Right atrium auricular region (tissue), 2 donors: ENCODE results near the gene APLF. TPM values are rescaled to one million over a fixed set of nuclear protein-coding genes. Genes with fewer than 3 reads are reported as not detected.

Experiments
- DNase-seq: peaks from one replicate; pipeline ENCODE4 v3.0.0-alpha.2; 2019; ENCODE audit warnings: low spot score
- H3K27ac ChIP-seq, 2 donors: fragments of 200-600 bp; sonication (generic); 1 replicate in 1 of 2; 2 replicates in 1 of 2; pipeline ENCODE4 v1.5.1; 2016 to 2019
- H3K27me3 ChIP-seq, 2 donors: fragments of 200-600 bp; sonication (generic); one replicate each; pipeline versions ENCODE4 v1.5.1 to v1.6.0; 2017 to 2019
- H3K36me3 ChIP-seq: fragments of 200-600 bp; sonication (generic); one replicate; pipeline ENCODE4 v1.5.1; 2016
- H3K4me1 ChIP-seq, 2 donors: fragments of 200-600 bp; sonication (generic); one replicate each; pipeline versions ENCODE4 v1.5.1 to v1.6.0; 2017 to 2019
- H3K4me3 ChIP-seq, 2 donors: fragments of 200-600 bp; sonication (generic); 1 replicate in 1 of 2; 2 replicates in 1 of 2; pipeline ENCODE4 v1.5.1; 2017 to 2019; ENCODE audit warnings: mild to moderate bottlenecking in 1 of 2, moderate library complexity in 1 of 2
- H3K9me3 ChIP-seq, 2 donors: fragments of 200-600 bp; sonication (generic); one replicate each; pipeline ENCODE4 v1.5.1; 2019
- total RNA-seq, 2 donors: library from RNA; depleted of rRNA; stranded (reverse); fragments of >200 nt; gene quantifications; one replicate each; pipeline ENCODE4 v1.1.0, GENCODE V29; 2016
- TF ChIP-seq, protein P1 (sequence below), 2 donors: fragments of 200-600 bp; sonication (generic); IDR thresholded peaks; one replicate each; pipeline ENCODE4 v1.5.1; 2019; ENCODE audit warnings: antibody characterized with exemption in 2 of 2

The APLF gene
- total RNA-seq, 2 donors from 2014 or later = 4.2 to 8.2 TPM

DNA sequence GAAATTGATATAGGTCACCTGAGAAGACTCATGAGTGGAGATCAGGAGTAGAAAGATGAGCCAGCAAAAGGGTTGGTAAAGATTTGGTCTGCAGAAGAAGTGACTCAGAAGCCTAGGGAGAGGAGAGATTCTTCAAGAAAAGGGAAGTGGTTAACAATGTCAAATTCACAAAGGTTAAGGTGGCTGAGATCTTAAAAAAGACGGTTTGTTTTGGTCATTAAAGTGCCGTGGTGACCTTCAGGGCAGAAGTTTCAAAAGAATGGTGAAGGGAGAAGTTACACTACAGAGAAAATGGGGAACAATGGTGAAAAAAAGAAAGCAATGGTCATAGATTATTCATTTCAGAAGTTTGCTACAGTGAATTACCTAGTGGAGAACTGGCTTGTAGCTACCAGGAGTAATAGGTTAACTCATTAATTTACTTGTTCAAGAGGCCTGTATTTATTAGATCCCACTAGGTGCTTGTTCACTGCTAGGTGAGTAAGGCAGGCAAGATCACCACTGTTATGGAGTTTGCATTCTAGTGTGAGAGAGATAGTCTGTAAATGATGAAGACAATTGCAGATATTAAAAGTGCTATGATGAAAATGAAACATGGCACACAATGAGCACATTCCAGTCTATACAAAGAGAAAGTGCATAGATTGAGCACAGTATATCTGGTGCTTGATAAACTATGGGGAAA lies 43.3 kb upstream of the APLF start:
- TF ChIP-seq, protein P1, sequence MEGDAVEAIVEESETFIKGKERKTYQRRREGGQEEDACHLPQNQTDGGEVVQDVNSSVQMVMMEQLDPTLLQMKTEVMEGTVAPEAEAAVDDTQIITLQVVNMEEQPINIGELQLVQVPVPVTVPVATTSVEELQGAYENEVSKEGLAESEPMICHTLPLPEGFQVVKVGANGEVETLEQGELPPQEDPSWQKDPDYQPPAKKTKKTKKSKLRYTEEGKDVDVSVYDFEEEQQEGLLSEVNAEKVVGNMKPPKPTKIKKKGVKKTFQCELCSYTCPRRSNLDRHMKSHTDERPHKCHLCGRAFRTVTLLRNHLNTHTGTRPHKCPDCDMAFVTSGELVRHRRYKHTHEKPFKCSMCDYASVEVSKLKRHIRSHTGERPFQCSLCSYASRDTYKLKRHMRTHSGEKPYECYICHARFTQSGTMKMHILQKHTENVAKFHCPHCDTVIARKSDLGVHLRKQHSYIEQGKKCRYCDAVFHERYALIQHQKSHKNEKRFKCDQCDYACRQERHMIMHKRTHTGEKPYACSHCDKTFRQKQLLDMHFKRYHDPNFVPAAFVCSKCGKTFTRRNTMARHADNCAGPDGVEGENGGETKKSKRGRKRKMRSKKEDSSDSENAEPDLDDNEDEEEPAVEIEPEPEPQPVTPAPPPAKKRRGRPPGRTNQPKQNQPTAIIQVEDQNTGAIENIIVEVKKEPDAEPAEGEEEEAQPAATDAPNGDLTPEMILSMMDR (IDR thresholded peaks at IDR 0.05) = no peak
- no peak for DNase-seq
- no peak overlapping the region for H3K4me3 ChIP-seq
- H3K36me3 ChIP-seq = no peaks in the 10 kb centered on the region
- peaks cover 0 to 5% of the 10 kb centered on the region in 2 donors for H3K4me1 ChIP-seq
- H3K27me3 ChIP-seq = no peaks in the 10 kb centered on the region
- no peaks in the 10 kb centered on the region for H3K9me3 ChIP-seq
- no peak overlapping the region for H3K27ac ChIP-seq

DNA sequence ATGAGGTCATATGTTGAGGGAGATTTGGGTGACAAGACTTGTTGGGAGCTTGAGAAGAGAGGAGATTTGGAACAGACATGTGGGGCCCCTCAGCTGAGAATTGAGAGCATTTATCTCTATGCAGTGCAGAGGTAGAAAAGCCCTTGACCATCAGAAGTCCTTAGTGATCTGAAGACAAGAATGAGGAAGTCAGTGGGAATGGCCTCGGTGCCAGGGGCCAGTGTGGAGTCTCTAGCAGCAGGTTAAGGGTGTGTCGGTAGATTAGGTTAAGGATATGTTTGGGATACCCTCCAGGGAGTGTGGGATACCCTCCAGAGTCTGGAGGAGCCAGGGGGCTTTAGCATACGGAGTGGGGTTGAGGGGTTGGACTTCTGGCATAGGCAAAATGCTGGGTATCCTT lies 41.9 kb upstream of the APLF start:
- H3K27ac ChIP-seq = no peak overlapping the region

DNA sequence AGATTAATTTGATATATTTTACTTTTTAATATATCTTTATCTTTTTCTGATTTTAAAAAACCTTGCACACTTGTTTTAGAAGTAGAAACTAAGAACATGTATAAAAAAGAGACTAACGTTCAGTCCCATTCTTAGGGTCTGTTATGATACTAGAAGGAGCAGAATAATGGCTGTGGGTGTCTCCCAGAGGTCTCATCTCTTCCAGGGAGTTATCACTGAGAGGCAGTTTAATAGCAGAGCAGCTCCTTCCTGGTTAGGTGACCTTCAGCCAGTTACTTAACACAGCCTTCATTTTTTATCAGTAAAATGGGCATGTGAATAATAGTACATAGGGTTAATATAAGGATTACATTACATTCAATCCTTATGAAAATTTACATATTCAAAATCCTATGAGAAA lies 40.9 kb upstream of the APLF start:
- Histone ChIP-seq H3K4me1 (peaks cover 0 to 5% of the 10 kb centered on the region in 2 donors), H3K27ac (no peak overlapping the region), H3K27me3 (no peaks in the 10 kb centered on the region), H3K4me3 (no peak overlapping the region), H3K36me3 (no peaks in the 10 kb centered on the region), H3K9me3 (no peaks in the 10 kb centered on the region)
- TF ChIP-seq, protein P1 (IDR thresholded peaks at IDR 0.05) = no peak
- DNase-seq = no peak

More for the DNA sequence above, 41.9 kb upstream of the APLF start:
- Histone ChIP-seq H3K9me3 (no peaks in the 10 kb centered on the region), H3K36me3 (no peaks in the 10 kb centered on the region), H3K4me1 (peaks cover 0 to 5% of the 10 kb centered on the region in 2 donors), H3K27me3 (no peaks in the 10 kb centered on the region), H3K4me3 (no peak overlapping the region)
- TF ChIP-seq, protein P1 (IDR thresholded peaks at IDR 0.05) = no peak
- DNase-seq = no peak

DNA sequence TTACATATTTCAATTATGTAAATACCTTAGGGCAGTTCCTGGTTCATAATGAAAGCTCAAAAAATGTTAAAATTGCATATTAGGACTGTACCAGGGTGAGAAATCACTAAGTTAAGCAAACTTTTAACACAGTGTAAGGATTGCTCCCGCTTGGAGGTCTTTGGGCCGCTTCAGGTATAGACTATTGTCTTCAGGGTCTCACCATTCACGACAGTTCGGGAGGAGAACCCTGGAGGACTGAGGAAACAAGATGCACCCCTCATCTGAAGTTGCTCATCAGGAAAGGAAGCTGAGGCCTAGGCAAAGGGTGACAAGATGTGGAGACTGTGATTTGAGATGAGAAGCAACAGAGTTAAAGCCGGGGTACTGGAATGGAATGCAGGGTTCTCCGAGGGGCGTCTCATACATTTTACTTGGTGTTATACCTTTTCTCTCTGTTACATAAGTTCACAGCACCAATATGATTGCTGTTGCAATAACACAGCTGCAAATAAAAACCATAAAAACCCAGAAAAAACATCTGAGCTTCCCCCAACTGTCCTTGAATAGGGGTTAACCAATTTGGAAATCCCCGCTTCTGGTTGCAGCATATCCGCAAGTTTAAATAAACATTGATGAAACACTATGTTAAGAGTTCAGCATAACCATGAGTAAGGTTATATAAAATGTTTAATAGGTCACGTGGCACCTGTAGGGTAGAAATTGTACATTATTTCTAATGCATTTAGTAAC lies 40.4 kb upstream of the APLF start:
- no peak for DNase-seq
- TF ChIP-seq, protein P1 (IDR thresholded peaks at IDR 0.05) = no peak
- Histone ChIP-seq H3K9me3 (no peaks in the 10 kb centered on the region), H3K36me3 (no peaks in the 10 kb centered on the region), H3K4me1 (peaks cover 0 to 5% of the 10 kb centered on the region in 2 donors), H3K27me3 (no peaks in the 10 kb centered on the region), H3K27ac (no peak overlapping the region), H3K4me3 (no peak overlapping the region)

DNA sequence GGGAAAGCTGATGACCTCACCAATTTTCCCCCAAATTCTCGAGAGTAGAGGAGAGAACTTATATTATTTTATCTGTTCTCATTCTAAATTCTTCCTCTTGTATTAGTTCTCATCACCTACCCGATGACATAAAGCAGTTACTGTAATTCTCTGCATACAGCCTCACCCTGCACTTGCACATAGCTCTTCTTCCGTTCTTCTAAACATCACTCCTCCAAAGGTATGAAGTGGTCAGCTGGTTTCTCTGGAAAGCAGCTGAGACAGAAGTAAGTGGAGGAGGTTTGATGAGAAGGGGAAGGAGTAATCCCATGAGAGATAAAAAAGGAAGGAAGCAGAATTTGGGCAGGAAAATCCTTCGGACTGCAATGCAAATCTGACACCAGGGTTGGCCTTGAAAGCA lies 39.3 kb upstream of the APLF start:
- TF ChIP-seq, protein P1 (IDR thresholded peaks at IDR 0.05) = no peak
- Histone ChIP-seq H3K27ac (no peak overlapping the region), H3K27me3 (no peaks in the 10 kb centered on the region), H3K4me3 (no peak overlapping the region), H3K36me3 (no peaks in the 10 kb centered on the region), H3K9me3 (no peaks in the 10 kb centered on the region), H3K4me1 (peaks cover 0 to 5% of the 10 kb centered on the region in 2 donors)
- no peak for DNase-seq
